Mammary epithelial cell (primary cell): Measurements from ENCODE around the gene NBEA.
"Not testable (repeated sequence)": the region's sequence is repeated elsewhere in the genome, so short reads cannot be mapped to it uniquely, and the experiment has no call there.

Experiments
- CTCF ChIP-seq, 2 donors: IDR thresholded peaks in 1 of 2; conservative IDR thresholded peaks in 1 of 2; 2 replicates each; pipeline ENCODE4 v1.5.1; 2011 to 2012; ENCODE audit warnings: inconsistent platforms in 2 of 2, low read length in 2 of 2, mild to moderate bottlenecking in 2 of 2, control low read depth in 1 of 2, low read depth in 1 of 2; ENCODE audit not compliant: insufficient read depth in 1 of 2; ENCODE audit errors: extremely low read depth in 1 of 2
- EZH2 ChIP-seq: IDR thresholded peaks from 2 replicates; pipeline ENCODE4 v1.6.1; 2012; ENCODE audit warnings: low read length, inconsistent platforms, borderline replicate concordance

GRCh38 chr13:34928676-34929075 is 13.4 kb upstream of the NBEA start:
- TF ChIP-seq CTCF (conservative IDR thresholded peaks at IDR 0.05 in 1 of 2, IDR thresholded peaks at IDR 0.05 in 1 of 2; ENCODE audit: extremely low read depth in 1 of 2, insufficient read depth in 1 of 2, low read depth in 1 of 2, low read length in 2 of 2); EZH2: not testable (repeated sequence)
